A549 treated with AZD9567 at 1 μM for 4 hours (cell line): ENCODE measurements around the gene MMADHC. TPM values are rescaled to one million over a fixed set of nuclear protein-coding genes. Genes with fewer than 3 reads are reported as not detected.

Experiments used
- total RNA-seq: library from RNA; stranded (reverse); fragments of 200-300 nt; extraction: Qiagen RNA extraction; gene quantifications from 5 replicates; pipeline ENCODE4 v1.2.3, GENCODE V29; 2022; ENCODE audit not compliant: insufficient read depth

MMADHC gene
- total RNA-seq = 77.0 to 103 TPM (median 81.8 TPM) in 5 replicates

DNA sequence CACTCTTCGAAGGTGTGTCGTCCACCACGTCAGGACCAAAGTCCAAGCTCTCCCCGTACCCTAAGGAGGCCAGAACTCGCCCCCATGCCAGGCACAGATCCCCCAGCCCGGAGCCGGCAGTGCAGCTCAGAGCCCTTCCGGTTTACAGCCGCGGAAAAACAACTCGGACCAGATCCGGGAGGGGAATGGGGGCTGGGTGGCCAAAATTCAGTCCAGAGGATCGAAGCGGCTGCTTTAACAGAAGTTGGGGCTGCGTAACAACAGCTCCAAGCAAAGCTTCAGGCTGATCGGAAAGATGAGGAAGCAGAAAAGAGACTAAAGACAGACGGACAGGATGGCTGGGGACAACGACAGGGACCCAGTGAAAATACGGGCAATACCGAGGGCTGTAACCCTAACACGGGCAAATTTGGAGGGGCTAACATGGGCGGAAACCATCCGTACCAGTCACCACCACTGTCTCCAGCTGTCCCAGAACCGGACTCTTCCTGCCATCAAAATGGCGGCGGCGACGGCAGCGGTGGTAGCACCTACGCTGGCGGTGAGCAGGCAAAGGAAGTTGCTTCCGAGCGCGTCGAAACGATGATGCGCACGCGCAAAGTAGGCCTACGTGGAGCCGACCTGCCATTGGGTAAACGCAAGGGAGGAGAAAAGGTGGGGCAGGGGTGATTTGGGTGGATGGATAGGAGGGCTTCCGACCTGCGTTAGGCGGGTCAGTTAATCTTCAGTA, at the start of gene MMADHC:
Gene MMADHC, minus strand, starts transcription at position 556 of the 730 bp plus-strand sequence. CDS start 678 bp downstream, outside the sequence.

